ENCODE results near the gene LIG1.

LIG1 gene

DNA sequence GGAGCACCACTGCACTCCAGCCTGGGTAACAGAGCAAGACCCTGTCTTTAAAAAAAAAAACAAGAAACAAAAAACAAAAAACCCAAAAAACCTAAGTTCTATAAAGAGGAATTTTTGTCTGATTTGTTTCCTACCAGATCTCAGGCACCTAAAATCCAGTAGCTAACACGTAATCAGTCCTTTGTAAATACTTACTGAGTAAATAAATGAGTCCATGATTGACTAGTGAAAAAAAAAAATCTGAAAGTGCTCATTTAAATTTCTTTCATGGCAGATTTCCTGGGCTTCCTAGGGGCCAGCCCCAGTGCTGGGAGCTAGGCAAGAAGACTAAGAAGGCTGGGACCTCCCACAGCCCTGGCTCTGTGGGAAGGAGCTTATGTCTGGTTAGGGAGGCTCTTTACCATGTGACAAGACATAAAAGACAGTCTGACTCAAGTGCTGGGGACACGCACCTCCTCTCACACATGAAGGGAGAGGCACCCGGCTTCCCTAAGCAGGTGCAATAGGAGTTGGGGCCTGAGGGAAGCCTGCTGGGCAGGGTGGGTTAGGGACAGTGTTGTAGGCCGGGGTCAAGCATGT lies 22.5 kb downstream of the LIG1 start:
- TF ChIP-seq PKNOX1 (IDR thresholded peaks at IDR 0.05) (no peak), ELF4 (IDR thresholded peaks at IDR 0.05) (no peak), NFRKB (IDR thresholded peaks at IDR 0.05) (no peak), SUZ12 (IDR thresholded peaks at IDR 0.05) (no peak), SP1 (IDR thresholded peaks at IDR 0.05) (no peak), CTBP1 (IDR thresholded peaks at IDR 0.05; ENCODE audit: borderline replicate concordance) (no peak), FOXA1 (IDR thresholded peaks at IDR 0.05) (no peak), LEF1 (IDR thresholded peaks at IDR 0.05; ENCODE audit: borderline replicate concordance) (no peak), HDGF (IDR thresholded peaks at IDR 0.05; ENCODE audit: borderline replicate concordance) (no peak), TARDBP (IDR thresholded peaks at IDR 0.05) (no peak)
- CTCF ChIA-PET: no interaction called here
- DNase-seq (ENCODE audit: extremely low spot score): no peak
- POLR2A ChIA-PET: no interaction called here

DNA sequence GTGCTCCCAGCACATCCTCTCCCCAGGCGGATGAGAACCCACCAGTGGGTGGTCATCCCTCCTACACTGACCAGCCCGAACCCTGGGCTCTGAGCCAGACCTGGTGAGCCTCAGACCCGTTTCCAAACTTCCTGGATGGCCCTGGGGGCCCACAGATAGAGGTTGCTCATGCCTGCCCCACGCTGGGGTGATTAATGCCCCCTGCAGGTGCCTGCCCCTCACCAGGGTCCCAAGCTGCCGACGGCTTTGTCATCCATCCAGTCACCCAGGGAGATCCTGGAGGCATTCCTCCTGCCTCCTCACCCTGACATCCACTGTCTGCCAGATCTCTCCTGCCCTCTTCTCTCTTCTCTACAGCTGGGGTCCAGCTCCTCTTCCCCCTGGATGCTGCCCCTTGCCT lies 31.1 kb downstream of the LIG1 start:
- no peak for TF ChIP-seq TARDBP (IDR thresholded peaks at IDR 0.05)
- TF ChIP-seq NFRKB (IDR thresholded peaks at IDR 0.05): no peak
- no peak for TF ChIP-seq BHLHE40 (IDR thresholded peaks at IDR 0.05; ENCODE audit: borderline replicate concordance)
- TF ChIP-seq FOXK2 (IDR thresholded peaks at IDR 0.05): no peak
- TF ChIP-seq FOXM1 (IDR thresholded peaks at IDR 0.05; ENCODE audit: borderline replicate concordance): no peak
- no peak for TF ChIP-seq ZNF384 (IDR thresholded peaks at IDR 0.05)
- TF ChIP-seq FOXA1 (IDR thresholded peaks at IDR 0.05): no peak
- no peak for TF ChIP-seq SUZ12 (IDR thresholded peaks at IDR 0.05)
- no peak for TF ChIP-seq HDGF (IDR thresholded peaks at IDR 0.05; ENCODE audit: borderline replicate concordance)
- DNase-seq (ENCODE audit: extremely low spot score): no peak
- ChIA-PET POLR2A (no interaction called here), CTCF (no interaction called here)

GRCh38 chr19:48137411-48137810 lies 32.7 kb downstream of the LIG1 start:
- CTCF ChIA-PET: no interaction called here
- POLR2A ChIA-PET: no interaction called here
- no peak for TF ChIP-seq CTBP1 (IDR thresholded peaks at IDR 0.05; ENCODE audit: borderline replicate concordance)
- no peak for TF ChIP-seq ELF4 (IDR thresholded peaks at IDR 0.05)
- no peak for TF ChIP-seq L3MBTL2 (conservative IDR thresholded peaks at IDR 0.05)
- no peak for TF ChIP-seq FOXM1 (IDR thresholded peaks at IDR 0.05; ENCODE audit: borderline replicate concordance)
- TF ChIP-seq TARDBP (IDR thresholded peaks at IDR 0.05): no peak
- no peak for TF ChIP-seq PKNOX1 (IDR thresholded peaks at IDR 0.05)
- TF ChIP-seq SP1 (IDR thresholded peaks at IDR 0.05): no peak
- TF ChIP-seq SUZ12 (IDR thresholded peaks at IDR 0.05): no peak
- no peak for DNase-seq (ENCODE audit: extremely low spot score)

DNA sequence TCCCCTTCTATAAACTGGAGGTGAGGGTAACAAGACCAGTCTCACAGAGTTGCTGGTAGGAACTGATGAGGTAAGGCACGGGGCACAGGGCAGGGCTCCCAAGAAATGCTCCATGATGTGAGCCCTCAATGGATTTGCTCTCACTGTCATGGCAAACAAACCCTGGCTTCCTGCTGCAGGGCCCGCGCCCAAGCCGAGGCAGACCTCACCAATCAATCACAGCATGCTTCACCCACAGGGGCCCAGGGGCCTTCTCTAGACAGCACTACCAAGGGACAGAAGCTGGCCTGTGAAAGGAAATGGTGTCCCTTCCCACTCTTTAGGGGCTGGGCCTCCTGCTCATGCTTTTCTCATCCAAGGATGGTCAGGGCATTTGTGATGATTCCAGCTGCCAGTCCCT lies 33.6 kb downstream of the LIG1 start:
- TF ChIP-seq FOXK2 (IDR thresholded peaks at IDR 0.05) (no peak), BHLHE40 (IDR thresholded peaks at IDR 0.05; ENCODE audit: borderline replicate concordance) (no peak), PKNOX1 (IDR thresholded peaks at IDR 0.05) (no peak), CTBP1 (IDR thresholded peaks at IDR 0.05; ENCODE audit: borderline replicate concordance) (no peak), ELF4 (IDR thresholded peaks at IDR 0.05) (no peak), HDGF (IDR thresholded peaks at IDR 0.05; ENCODE audit: borderline replicate concordance) (no peak), SP1 (IDR thresholded peaks at IDR 0.05) (no peak), ZNF384 (IDR thresholded peaks at IDR 0.05) (no peak), LEF1 (IDR thresholded peaks at IDR 0.05; ENCODE audit: borderline replicate concordance) (no peak), TARDBP (IDR thresholded peaks at IDR 0.05) (no peak), FOXA1 (IDR thresholded peaks at IDR 0.05) (no peak), SUZ12 (IDR thresholded peaks at IDR 0.05) (no peak), L3MBTL2 (conservative IDR thresholded peaks at IDR 0.05) (no peak)
- DNase-seq (ENCODE audit: extremely low spot score): no peak
- POLR2A ChIA-PET: no interaction called here
- CTCF ChIA-PET: no interaction called here

DNA sequence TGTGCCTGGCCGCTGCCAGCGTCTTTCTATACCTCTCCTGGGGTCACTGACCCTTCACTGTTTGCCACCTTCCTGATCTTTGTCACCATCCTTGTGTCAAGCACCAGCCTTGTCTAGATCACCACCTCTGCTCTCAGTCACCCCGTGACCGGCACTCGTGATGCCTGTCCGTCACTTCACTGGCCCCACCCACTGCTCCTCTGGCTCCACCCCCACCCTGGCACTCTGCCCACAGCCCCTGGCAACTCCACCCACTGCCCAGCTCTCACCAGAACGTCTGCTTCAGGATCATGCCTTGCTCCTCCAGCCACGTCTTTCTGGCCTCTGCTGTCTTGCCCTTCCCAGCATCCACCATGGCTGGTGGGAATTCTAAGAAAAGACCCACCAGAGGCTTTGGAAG lies 34.7 kb downstream of the LIG1 start:
- CTCF ChIA-PET: no interaction called here
- TF ChIP-seq PKNOX1 (IDR thresholded peaks at IDR 0.05) (peak; percentile 89), FOXA1 (IDR thresholded peaks at IDR 0.05) (no peak)
- POLR2A ChIA-PET: no interaction called here
- no peak for DNase-seq (ENCODE audit: extremely low spot score)

GRCh38 chr19:48133094-48133493 lies 37.0 kb downstream of the LIG1 start:
- no peak for DNase-seq (ENCODE audit: extremely low spot score)
- POLR2A ChIA-PET: no interaction called here
- TF ChIP-seq NFRKB (IDR thresholded peaks at IDR 0.05) (no peak), SP1 (IDR thresholded peaks at IDR 0.05) (no peak), SUZ12 (IDR thresholded peaks at IDR 0.05) (no peak), L3MBTL2 (conservative IDR thresholded peaks at IDR 0.05) (no peak), CTBP1 (IDR thresholded peaks at IDR 0.05; ENCODE audit: borderline replicate concordance) (no peak), TARDBP (IDR thresholded peaks at IDR 0.05) (no peak), PKNOX1 (IDR thresholded peaks at IDR 0.05) (no peak), ZNF384 (IDR thresholded peaks at IDR 0.05) (no peak), LEF1 (IDR thresholded peaks at IDR 0.05; ENCODE audit: borderline replicate concordance) (no peak), FOXA1 (IDR thresholded peaks at IDR 0.05) (no peak), HDGF (IDR thresholded peaks at IDR 0.05; ENCODE audit: borderline replicate concordance) (no peak), ARNT (IDR thresholded peaks at IDR 0.05) (no peak)
- CTCF ChIA-PET: no interaction called here

All from HEK293T (cell line).